ENCODE data around the gene RMDN3.

Gene RMDN3

DNA sequence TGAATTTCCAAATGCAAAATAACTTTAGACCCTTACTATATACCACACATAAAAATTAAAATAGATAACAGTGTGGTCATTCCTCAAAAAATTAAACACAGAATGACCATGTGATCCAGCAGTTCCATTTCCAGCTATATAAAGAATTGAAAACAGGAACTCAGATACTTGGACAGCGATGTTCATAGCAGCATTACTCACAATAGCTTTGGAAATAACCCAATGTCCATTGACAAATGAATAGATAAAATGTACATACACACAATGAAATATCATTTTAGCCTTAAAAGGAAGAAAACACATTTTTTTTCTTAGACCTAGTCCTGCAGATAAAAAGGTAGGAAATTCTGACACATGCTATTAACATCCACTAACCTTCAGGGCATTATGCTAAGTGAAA lies 33.4 kb downstream of the RMDN3 start:
- DNase-seq (ENCODE audit: insufficient read length, low spot score) (no peak), FAIRE-seq (no peak)
- TF ChIP-seq POLR2A (IDR thresholded peaks at IDR 0.05; ENCODE audit: low read depth, low read length) = no peak

DNA sequence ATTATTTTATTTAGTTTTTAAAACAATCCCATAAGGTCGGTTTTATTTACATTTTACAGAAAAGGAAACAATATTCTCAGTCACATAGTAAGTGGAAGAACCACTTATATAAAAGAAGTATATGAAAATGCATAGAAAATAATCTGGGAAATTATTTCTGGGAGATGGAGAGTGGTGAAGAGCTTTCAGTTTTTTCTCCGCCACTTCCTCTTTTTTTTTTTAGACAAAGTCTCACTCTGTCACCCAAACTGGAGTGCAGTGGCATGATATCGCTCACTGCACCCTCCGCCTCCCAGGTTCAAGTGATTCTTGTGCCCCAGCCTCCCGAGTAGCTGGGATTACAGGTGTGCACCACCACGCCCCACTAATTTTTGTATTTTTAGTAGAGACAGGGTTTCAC lies 38.9 kb downstream of the RMDN3 start:
- TF ChIP-seq POLR2A (IDR thresholded peaks at IDR 0.05; ENCODE audit: low read depth, low read length) = no peak
- FAIRE-seq (no peak), DNase-seq (ENCODE audit: insufficient read length, low spot score) (no peak)

DNA sequence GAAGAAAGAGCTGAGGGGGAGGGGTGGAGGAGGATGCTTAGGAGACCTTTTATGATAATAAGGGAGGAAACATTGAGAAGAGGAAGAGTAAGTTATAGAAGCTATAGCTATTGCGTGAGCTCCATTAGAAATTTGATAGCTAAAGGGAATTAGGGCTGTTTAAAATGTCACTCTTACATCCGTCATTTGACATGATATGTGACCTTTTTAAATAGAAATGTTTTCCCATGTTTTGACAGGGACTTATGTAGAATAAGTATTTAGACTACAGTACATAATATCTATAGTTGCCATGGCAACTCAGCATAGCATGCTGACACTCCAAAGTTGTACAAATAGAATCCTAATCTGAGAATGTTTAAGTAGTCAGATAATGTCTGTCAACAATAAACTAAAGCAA lies 40.9 kb downstream of the RMDN3 start:
- DNase-seq (ENCODE audit: insufficient read length, low spot score) (no peak), FAIRE-seq (no peak)
- no peak for TF ChIP-seq POLR2A (IDR thresholded peaks at IDR 0.05; ENCODE audit: low read depth, low read length)

DNA sequence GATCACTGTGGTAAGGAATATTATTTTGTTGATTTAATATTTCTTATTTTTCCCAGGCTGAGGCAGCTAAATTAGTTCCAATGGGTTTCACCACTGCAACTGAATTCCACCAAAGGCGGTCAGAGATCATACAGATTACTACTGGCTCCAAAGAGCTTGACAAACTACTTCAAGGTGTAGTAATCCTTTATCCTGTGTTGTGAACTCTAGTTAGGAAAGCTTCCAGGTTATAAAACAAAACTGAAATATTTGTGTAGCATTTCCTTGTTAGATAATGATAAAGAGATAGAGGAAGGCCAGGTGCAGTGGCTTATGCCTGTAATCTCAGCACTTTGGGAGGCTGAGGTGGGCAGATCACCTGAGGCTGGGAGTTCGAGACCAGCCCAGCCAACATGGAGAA lies 48.9 kb downstream of the RMDN3 start:
- FAIRE-seq = no peak
- DNase-seq (ENCODE audit: insufficient read length, low spot score) = no peak
- TF ChIP-seq POLR2A (IDR thresholded peaks at IDR 0.05; ENCODE audit: low read depth, low read length) = no peak

DNA sequence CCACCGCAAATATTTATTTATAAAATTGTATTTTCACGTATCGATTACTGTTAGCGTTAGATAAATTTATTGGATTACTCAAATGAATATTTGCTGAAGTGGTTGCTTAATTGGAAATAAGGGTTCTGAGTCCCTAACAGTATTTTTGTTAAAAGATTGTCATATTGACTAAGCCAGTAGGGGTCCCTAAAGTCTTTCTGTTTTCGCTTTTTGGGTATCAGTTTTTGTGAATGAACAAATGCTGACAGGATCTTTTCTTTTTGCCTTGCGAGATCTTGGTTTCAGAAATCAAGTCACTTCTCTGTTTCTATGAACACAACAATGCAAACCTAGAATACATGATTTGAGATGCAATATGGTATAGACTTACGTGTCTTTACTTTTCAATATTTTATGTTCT lies 53.0 kb downstream of the RMDN3 start:
- no peak for FAIRE-seq
- DNase-seq (ENCODE audit: insufficient read length, low spot score) = no peak
- TF ChIP-seq POLR2A (IDR thresholded peaks at IDR 0.05; ENCODE audit: low read depth, low read length) = no peak

DNA sequence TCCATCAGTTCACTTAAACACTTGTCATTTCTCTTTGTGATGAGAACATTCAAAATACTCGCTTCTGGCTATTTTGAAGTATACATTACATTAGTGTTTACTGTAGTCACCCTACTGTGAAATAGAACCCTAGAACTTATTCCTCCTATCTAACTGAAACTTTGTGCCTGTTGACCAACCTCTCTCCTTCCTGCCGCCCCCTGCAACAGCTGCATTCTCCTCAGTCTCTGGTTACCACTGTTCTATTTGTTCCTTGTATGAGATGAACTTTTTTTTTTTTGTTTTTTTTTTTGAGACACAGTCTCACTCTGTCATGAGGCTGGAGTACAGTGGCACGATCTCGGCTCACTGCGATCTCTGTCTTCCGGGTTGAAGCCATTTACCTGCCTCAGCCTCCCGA lies 57.1 kb downstream of the RMDN3 start:
- no peak for DNase-seq (ENCODE audit: insufficient read length, low spot score)
- FAIRE-seq = no peak
- no peak for TF ChIP-seq POLR2A (IDR thresholded peaks at IDR 0.05; ENCODE audit: low read depth, low read length)

DNA sequence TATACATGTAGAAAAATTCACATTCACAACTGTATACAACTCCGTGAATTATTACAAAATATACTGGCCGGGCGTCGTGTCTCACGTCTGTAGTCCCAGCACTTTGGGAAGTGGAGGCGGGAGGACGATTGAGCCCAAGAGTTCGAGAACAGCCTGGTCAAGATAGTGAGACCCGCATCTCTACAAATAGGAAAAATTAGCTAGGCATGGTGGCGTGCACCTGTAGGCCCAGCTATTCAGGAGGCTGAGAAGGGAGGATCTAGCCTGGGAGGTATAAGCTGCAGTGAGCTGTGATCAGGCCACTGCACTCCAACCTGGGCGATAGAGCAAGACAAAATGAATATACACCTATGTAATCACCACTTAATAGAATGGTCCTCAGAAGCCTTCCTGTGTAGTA lies 58.8 kb downstream of the RMDN3 start:
- no peak for DNase-seq (ENCODE audit: insufficient read length, low spot score)
- no peak for TF ChIP-seq POLR2A (IDR thresholded peaks at IDR 0.05; ENCODE audit: low read depth, low read length)
- FAIRE-seq = no peak

DNA sequence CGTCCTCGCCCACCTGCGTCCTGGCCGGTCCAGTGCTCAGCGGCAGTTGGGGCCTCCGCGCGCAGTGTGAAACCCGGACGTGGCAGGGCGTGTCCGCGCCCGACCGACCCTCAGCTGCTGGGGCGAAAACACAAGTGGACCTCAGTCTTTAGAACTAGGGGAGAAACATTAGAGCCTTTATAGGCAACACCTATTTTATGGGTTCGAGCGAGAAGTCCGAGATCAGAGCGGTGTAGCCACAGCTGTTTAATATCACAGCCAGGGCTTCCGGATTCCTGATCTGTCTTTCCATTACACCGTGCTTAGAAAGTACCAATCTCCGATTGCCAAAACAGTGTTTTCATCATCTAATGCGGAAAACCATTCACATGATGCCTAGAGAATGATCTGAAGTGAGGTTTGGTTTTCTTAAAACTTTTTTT lies 59.6 kb downstream of the RMDN3 start:
- FAIRE-seq = no peak
- DNase-seq (ENCODE audit: insufficient read length, low spot score) = no peak
- TF ChIP-seq POLR2A (IDR thresholded peaks at IDR 0.05; ENCODE audit: low read depth, low read length) = no peak

DNA sequence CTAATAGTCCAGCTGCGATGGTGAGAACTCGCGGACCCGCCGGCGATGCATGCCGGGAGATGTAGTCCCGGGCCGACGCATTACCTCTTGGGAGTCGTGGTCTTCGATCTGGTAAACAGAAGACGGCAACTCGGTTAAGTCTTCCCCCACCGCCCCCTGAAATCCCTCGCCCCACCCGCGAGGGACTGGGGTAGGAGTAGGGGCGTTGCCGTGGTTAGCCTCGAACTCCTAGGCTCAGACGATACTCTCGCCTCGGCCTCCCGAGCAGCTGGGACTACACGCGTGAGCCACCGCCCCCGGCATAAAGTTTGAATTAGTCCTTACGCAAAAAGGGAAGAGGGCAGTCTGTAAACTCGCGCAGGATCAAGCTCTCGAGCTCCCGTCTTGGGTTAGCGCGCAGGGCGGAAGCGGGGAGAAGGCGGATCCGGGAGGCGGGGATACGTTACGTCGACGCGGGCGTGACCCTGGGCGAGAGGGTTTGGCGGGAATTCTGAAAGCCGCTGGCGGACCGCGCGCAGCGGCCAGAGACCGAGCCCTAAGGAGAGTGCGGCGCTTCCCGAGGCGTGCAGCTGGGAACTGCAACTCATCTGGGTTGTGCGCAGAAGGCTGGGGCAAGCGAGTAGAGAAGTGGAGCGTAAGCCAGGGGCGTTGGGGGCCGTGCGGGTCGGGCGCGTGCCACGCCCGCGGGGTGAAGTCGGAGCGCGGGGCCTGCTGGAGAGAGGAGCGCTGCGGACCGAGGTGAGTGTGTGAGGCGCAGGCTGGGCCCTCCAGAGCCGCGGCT lies 60.2 kb downstream of the RMDN3 start, which contains the start of gene RAD51:
RAD51 (plus strand) TSS at position 487 of the 781 bp plus-strand sequence. CDS start 3,585 bp downstream, outside the sequence.
- FAIRE-seq (peak; percentile 71), DNase-seq (ENCODE audit: insufficient read length, low spot score) (peak; percentile 93)
- TF ChIP-seq POLR2A (IDR thresholded peaks at IDR 0.05; ENCODE audit: low read depth, low read length) = peak; percentile 57

DNA sequence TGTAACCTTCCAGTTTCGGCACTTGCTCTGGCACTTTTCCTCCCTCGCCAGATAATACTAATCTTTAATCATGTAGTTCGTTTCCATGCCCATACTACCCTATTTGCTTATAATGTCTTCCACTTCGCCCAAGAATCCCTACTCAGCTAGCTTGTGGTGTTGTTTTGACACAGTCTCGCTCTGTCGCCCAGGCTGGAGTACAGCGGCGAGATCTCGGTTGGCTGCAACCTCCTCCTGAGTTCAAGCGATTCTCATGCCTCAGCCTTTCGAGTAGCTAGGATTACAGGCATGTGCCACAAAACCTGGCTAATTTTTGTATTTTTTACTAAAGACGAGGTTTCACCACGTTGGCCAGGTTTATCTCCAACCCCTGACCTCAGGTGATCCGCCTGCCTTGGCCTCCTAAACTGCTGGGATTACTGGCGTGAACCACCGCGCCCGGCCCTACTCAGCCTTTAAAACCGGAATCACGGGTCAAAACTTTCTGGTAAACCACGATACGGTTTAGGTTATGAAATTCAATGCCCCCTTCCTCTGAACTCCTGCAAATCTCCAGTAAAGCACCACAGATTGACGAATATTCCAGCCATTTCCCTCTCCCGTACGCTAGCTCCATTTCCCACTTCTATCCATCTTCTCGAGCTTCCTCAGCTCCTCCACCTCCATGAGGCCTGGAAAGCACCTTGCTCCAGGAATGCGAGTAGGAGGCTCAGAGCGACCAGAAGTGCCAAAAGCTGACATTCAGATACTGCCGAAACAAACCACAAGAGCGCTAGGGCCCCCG lies 61.0 kb downstream of the RMDN3 start:
- no peak for TF ChIP-seq POLR2A (IDR thresholded peaks at IDR 0.05; ENCODE audit: low read depth, low read length)
- FAIRE-seq = no peak
- DNase-seq (ENCODE audit: insufficient read length, low spot score) = no peak

DNA sequence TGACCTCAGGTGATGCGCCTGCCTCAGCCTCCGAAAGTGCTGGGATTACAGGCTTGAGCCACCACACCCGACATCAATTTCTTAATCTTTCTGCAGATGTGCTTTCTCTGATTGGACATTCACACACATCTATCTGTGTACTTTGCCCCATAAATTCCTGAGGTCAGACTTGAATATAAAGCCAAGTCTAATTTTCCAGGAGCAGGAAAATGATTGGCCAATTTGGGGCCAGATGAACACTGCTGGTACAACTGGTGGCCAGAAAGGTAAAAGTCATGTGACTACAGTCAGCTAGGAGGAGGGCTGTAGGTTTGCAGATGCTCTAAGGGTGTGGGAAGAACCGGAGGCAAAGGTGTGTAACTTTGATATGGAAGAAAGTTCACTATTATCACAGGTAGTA lies 63.3 kb downstream of the RMDN3 start:
- DNase-seq (ENCODE audit: insufficient read length, low spot score) (no peak), FAIRE-seq (no peak)
- no peak for TF ChIP-seq POLR2A (IDR thresholded peaks at IDR 0.05; ENCODE audit: low read depth, low read length)

DNA sequence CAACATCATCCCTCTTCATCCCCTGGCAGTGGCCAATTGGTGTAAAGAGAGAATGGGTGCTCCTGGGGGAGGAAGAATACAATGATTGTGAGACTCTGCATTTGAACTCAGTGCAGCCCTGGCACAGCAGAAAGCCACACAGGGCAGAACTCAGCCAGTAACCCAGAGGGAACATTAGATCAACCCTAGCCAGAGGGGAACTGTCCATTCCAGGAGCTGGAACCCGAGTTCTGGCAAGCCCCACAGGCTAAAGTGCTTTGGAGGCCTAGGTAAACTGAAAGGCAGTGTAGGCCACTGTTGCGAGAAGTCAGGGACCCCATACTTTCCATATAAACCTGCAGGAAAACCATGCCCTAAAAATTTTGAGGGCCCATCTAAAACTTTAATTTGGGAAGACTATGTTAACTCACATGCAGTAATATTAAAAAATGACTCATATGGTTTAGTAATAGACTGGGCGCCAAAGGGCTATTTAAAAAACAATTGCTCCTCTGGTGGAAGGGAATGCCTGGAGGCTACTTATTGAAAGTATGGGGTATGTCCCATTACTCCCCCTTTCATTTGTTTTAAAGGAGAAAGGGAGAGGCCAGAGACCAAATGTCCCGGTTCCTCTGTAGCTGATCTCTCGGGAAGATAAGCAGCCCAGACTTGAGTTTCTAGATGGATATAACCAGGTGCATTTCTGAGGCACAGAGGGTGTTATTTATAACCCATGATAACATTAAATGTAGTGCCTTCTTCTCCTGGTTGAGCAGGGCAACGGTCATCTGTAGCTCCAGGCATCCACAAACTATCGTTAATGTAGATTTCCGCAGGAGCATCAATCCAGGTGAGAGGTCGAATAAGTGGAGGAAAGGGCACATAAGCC lies 65.9 kb downstream of the RMDN3 start:
- FAIRE-seq (no peak), DNase-seq (ENCODE audit: insufficient read length, low spot score) (no peak)
- TF ChIP-seq POLR2A (IDR thresholded peaks at IDR 0.05; ENCODE audit: low read depth, low read length) = no peak

Measured in H54 (cell line).